Stimulated activated CD4-positive, alpha-beta T cell treated with anti-CD3 and anti-CD28 coated beads, Interleukin-12 subunit alpha, Interleukin-12 subunit beta, amount 100 ng/mL, for 24 hours (primary cell): Measurements from ENCODE around the gene TMA16.

Experiments
- DNase-seq, 2 experiments: peaks; one replicate each; pipeline ENCODE4 v3.0.0-alpha.2; 2020; ENCODE audit warnings: low read depth in 2 of 2

Gene TMA16

DNA sequence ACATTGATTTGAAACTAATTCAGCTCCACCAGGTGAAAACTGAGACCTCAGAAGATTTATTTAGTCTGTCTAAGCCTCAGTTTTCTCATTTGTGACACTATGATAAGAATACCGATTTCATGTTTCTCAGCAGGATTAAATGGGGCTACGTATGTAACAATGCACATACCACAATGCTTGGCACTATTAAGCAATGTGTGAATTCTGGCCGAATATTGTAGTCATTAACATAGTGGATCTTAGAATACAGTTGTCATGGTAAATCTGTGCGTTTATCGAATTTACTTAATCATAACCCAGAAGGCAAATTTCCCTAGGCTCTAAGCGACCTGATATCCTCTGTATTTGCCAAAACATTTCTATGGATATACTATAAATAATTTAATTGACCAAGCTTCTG is 69.1 kb downstream of the TMA16 start:
- no peak for DNase-seq

GRCh38 chr4:163564221-163564720 is 69.8 kb downstream of the TMA16 start:
- DNase-seq: no peak

DNA sequence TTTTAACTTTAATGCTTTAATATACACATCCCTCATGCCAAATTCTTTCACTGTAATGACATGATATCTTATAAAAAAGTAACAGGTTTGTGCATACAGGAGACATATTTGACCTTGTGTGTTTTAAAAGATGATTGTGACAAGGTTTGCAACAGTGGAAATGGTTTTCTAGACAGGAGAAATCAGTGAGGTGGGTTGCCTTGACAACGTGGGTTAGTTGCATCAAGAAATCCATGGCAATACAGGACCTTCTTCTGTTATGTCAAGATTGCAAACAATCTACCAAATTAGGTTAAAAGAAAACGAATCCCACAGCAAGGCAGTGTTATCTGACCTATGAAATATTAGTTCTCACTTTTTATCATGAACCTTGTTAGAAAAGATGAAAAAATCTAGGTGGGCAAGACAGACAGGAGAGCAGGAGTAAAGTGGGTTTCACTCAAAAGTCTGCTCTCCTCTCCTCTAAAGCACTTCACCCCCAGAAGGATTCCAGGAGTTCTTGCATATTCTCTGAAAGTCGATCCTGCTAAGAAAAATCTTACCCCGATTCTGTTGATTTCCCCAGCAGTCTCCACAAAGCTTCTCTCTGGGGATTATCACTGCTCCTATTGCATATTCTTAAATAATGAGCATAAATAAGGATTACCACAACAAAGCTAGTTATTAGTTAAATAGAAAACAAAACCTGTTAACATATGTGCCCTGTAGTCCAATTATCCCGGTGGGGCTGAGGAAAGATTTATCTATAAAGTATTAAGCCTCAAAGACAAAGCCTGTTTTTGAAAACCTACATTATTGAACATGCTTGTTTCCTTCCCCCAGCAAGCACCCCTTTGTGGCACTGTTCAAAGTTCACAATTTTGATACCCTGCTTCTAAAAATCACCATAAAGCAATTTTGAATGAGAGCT is 71.0 kb downstream of the TMA16 start:
- no peak for DNase-seq

- DNase-seq: no peak
These were observed 71.8 kb downstream of the TMA16 start for GRCh38 chr4:163566257-163566796.

DNA sequence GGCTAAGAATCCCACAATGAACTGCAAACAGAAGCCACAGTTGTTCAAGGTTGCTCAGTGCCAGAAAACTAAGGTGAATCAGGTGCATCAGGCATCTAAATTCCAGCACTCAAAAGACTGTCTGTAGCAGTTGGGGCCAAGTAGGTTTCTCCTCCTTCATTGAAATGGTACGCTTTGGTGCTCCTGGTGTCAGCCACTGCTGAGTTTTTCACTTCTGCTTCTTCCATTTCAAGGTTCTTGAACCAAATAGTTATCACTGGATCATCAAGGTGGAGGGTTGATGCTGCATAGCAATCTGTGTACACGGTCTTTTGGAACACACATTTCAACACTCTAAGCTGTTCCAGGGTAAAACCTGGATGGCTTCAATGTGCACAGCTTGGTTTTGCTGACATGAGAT is 74.4 kb downstream of the TMA16 start:
- no peak for DNase-seq
